ENCODE measurements around the gene DBH.

Gene DBH

DNA sequence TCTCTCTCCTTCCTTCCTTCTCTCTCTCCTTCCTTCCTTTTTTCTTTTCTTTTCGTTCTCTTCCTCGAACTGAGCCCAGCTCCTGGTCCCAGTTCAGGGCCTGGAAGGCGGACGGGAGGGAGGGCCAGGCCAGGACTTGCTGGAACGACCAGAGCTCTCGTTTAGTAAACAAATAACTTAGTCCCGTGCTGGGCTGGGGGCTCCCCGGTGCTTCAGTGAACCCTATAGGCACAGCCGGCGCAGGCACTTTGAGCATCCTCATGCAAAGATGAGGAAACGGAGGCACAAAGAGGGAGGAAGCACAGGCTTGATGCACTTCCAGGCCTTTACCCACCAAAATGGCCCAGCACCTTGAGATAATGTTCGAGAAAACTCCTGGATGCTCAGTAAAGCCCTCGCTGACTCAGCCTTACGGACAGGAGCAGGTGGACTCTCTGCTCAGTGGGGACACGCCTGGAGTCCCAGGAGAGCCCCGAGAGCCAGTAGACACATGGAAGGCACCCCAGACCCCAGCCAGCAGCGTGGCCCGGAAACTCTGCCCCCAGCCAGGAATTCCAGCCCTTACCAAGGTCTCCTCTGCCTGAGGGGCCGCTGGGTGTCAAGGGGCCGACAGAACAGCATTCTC, 45.8 kb upstream of the DBH start:
- Histone ChIP-seq H3K9ac (ENCODE audit: low read length) (no peak overlapping the region), H2AFZ (ENCODE audit: low read depth, low read length) (no peak overlapping the region), H3K9me3 (ENCODE audit: insufficient read depth, low read length) (no peaks in the 10 kb centered on the region), H3K36me3 (replicated peaks; ENCODE audit: low read depth, low read length) (no peaks in the 10 kb centered on the region), H4K20me1 (ENCODE audit: insufficient read depth, low read length) (no peaks in the 10 kb centered on the region), H3K4me3 (ENCODE audit: low read length) (no peak overlapping the region), H3K4me2 (ENCODE audit: low read length) (no peak overlapping the region), H3K27ac (ENCODE audit: low read length) (no peak overlapping the region), H3K4me1 (ENCODE audit: low read length) (no peaks in the 10 kb centered on the region), H3K27me3 (ENCODE audit: low read depth, low read length) (0 out of 2 replicates have a peak, but pooled peaks cover under 1% of the 10 kb centered on the region), H3K79me2 (ENCODE audit: low read length) (no peaks in the 10 kb centered on the region)
- no peak for TF ChIP-seq EZH2phosphoT487 (IDR thresholded peaks at IDR 0.05; ENCODE audit: low read depth)
- TF ChIP-seq, protein P1, sequence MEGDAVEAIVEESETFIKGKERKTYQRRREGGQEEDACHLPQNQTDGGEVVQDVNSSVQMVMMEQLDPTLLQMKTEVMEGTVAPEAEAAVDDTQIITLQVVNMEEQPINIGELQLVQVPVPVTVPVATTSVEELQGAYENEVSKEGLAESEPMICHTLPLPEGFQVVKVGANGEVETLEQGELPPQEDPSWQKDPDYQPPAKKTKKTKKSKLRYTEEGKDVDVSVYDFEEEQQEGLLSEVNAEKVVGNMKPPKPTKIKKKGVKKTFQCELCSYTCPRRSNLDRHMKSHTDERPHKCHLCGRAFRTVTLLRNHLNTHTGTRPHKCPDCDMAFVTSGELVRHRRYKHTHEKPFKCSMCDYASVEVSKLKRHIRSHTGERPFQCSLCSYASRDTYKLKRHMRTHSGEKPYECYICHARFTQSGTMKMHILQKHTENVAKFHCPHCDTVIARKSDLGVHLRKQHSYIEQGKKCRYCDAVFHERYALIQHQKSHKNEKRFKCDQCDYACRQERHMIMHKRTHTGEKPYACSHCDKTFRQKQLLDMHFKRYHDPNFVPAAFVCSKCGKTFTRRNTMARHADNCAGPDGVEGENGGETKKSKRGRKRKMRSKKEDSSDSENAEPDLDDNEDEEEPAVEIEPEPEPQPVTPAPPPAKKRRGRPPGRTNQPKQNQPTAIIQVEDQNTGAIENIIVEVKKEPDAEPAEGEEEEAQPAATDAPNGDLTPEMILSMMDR (IDR thresholded peaks at IDR 0.05; ENCODE audit: low read depth, low read length): no peak

DNA sequence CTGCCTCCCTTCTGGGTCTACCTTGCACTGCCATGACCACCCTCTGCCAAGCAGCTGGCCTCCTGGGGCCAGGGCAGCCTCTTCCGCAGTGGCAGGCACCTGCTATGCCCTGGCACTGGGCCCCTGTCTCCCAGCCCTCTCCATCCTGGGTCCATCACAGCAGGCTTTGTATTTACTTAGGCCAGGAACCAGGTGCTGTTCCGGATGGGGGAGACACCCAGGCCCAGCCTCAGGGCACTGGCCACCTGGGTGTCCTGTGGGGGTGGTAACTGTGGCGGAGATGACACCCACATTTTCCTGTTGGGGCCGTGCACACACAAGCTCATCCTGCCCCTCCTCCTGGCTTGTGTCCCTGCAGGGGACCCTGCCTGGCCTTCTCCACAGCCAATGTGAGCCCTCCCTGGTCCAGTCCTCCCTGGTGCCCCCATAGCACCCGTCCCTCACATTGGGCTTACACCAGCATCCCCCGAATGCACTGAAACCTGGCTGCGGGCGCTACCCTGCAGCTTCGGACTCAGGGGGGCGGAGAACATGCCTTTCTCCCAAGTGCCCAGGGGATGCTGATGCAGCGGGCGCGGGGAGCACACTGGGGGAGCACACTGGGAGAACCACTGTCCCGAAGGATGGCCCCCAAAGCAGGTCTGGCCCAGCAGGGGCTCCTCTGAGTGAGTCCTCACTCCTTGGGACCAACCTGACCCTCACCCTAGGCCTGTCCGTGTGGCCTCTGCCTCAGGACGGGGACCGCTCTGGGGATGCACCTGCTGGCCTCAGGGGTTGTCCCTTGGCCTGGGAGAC, 44.9 kb upstream of the DBH start:
- H3K4me2 ChIP-seq (ENCODE audit: low read length): no peak overlapping the region
- no peak overlapping the region for H3K9ac ChIP-seq (ENCODE audit: low read length)
- H3K4me3 ChIP-seq (ENCODE audit: low read length): no peak overlapping the region
- no peak overlapping the region for H3K27ac ChIP-seq (ENCODE audit: low read length)
- no peaks in the 10 kb centered on the region for H4K20me1 ChIP-seq (ENCODE audit: insufficient read depth, low read length)
- H3K9me3 ChIP-seq (ENCODE audit: insufficient read depth, low read length): no peaks in the 10 kb centered on the region
- H3K79me2 ChIP-seq (ENCODE audit: low read length): no peaks in the 10 kb centered on the region
- no peak for TF ChIP-seq EZH2phosphoT487 (IDR thresholded peaks at IDR 0.05; ENCODE audit: low read depth)
- TF ChIP-seq, protein P1 (IDR thresholded peaks at IDR 0.05; ENCODE audit: low read depth, low read length): no peak
- no peaks in the 10 kb centered on the region for H3K36me3 ChIP-seq (replicated peaks; ENCODE audit: low read depth, low read length)
- no peak overlapping the region for H2AFZ ChIP-seq (ENCODE audit: low read depth, low read length)
- no peaks in the 10 kb centered on the region for H3K27me3 ChIP-seq (ENCODE audit: low read depth, low read length)
- no peaks in the 10 kb centered on the region for H3K4me1 ChIP-seq (ENCODE audit: low read length)

DNA sequence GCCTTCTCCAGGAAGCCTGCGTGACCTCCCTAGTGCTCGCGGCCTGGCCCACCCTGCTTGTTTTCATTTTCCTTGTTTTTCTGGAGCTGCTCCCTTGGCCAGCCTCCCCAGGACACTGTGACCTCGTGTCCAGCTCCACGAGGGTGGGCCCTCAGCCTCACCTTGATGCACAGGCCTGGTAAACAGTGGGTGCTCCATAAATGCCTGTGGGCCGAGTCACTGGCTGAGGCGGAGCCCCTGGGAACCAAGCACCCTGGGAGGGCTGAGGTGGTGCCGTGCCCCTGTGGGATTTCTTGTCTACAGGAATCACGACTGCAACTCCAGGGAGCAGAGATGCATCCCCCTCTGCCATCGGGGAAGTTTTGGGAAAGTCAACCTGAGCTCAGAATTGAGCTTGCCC, 44.2 kb upstream of the DBH start:
- H3K4me1 ChIP-seq (ENCODE audit: low read length): no peaks in the 10 kb centered on the region
- H4K20me1 ChIP-seq (ENCODE audit: insufficient read depth, low read length): no peaks in the 10 kb centered on the region

More for the DNA sequence above, 44.2 kb upstream of the DBH start:
- no peak overlapping the region for H3K27ac ChIP-seq (ENCODE audit: low read length)
- H3K4me3 ChIP-seq (ENCODE audit: low read length): no peak overlapping the region
- no peaks in the 10 kb centered on the region for H3K36me3 ChIP-seq (replicated peaks; ENCODE audit: low read depth, low read length)
- TF ChIP-seq, protein P1 (IDR thresholded peaks at IDR 0.05; ENCODE audit: low read depth, low read length): no peak
- no peak for TF ChIP-seq EZH2phosphoT487 (IDR thresholded peaks at IDR 0.05; ENCODE audit: low read depth)
- no peaks in the 10 kb centered on the region for H3K79me2 ChIP-seq (ENCODE audit: low read length)
- no peak overlapping the region for H3K4me2 ChIP-seq (ENCODE audit: low read length)
- H2AFZ ChIP-seq (ENCODE audit: low read depth, low read length): no peak overlapping the region
- no peaks in the 10 kb centered on the region; the same call in 1 of the 2 replicates for H3K27me3 ChIP-seq (ENCODE audit: low read depth, low read length)
- H3K9me3 ChIP-seq (ENCODE audit: insufficient read depth, low read length): peaks cover 3% of the 10 kb centered on the region; the same call in 1 of the 2 replicates
- no peak overlapping the region for H3K9ac ChIP-seq (ENCODE audit: low read length)
